Trophoblast cell (in vitro differentiated cells and primary cell): Measurements from ENCODE around the gene PTPRN2.

ENCODE experiments used
- DNase-seq, 2 donors: peaks; one replicate each; pipeline ENCODE4 v3.0.0-alpha.2; 2016
- H2AFZ ChIP-seq: 2 replicates; pipeline ENCODE4 v1.6.1; 2013; ENCODE audit warnings: low read length, moderate library complexity, mild to moderate bottlenecking; ENCODE audit not compliant: insufficient read depth, poor library complexity
- H2AK5ac ChIP-seq: 2 replicates; pipeline ENCODE4 v1.6.1; 2013; ENCODE audit warnings: mild to moderate bottlenecking, low read length
- H2BK120ac ChIP-seq: 2 replicates; pipeline ENCODE4 v1.6.1; 2013; ENCODE audit warnings: low read length, mild to moderate bottlenecking, moderate library complexity; ENCODE audit not compliant: insufficient read depth, poor library complexity
- H2BK12ac ChIP-seq: 2 replicates; pipeline ENCODE4 v1.6.1; 2013; ENCODE audit warnings: mild to moderate bottlenecking, low read length, moderate library complexity
- H2BK5ac ChIP-seq: 2 replicates; pipeline ENCODE4 v1.6.1; 2013; ENCODE audit warnings: low read length, low read depth, moderate library complexity, mild to moderate bottlenecking; ENCODE audit not compliant: poor library complexity
- H3K14ac ChIP-seq: 2 replicates; pipeline ENCODE4 v1.6.1; 2013; ENCODE audit warnings: mild to moderate bottlenecking, low read length
- H3K18ac ChIP-seq: 2 replicates; pipeline ENCODE4 v1.6.1; 2013; ENCODE audit warnings: mild to moderate bottlenecking, low read length
- H3K23ac ChIP-seq: 2 replicates; pipeline ENCODE4 v1.6.1; 2013; ENCODE audit warnings: low read length
- H3K27ac ChIP-seq: 2 replicates; pipeline ENCODE4 v1.5.1; 2013; ENCODE audit warnings: low read depth, mild to moderate bottlenecking, inconsistent platforms, low read length, moderate library complexity
- H3K27me3 ChIP-seq: 2 replicates; pipeline ENCODE4 v1.6.1; 2013; ENCODE audit warnings: inconsistent platforms, mild to moderate bottlenecking, low read length, moderate library complexity; ENCODE audit not compliant: insufficient read depth
- H3K36me3 ChIP-seq, 2 experiments: 1 replicate in 1 of 2; 2 replicates in 1 of 2; pipeline ENCODE4 v1.6.1; 2013; ENCODE audit warnings: low read length in 2 of 2, mild to moderate bottlenecking in 2 of 2, moderate library complexity in 1 of 2; ENCODE audit not compliant: insufficient read depth in 2 of 2, control insufficient read depth in 1 of 2
- H3K4ac ChIP-seq: 2 replicates; pipeline ENCODE4 v1.6.1; 2013; ENCODE audit warnings: low read depth, mild to moderate bottlenecking, low read length, moderate library complexity
- H3K4me1 ChIP-seq, 2 experiments: 1 replicate in 1 of 2; 2 replicates in 1 of 2; pipeline ENCODE4 v1.6.1; 2013; ENCODE audit warnings: low read length in 2 of 2, mild to moderate bottlenecking in 2 of 2, moderate library complexity in 1 of 2; ENCODE audit not compliant: insufficient read depth in 2 of 2, control insufficient read depth in 1 of 2
- H3K4me2 ChIP-seq: 2 replicates; pipeline ENCODE4 v1.6.1; 2013; ENCODE audit warnings: inconsistent platforms, mild to moderate bottlenecking, low read length, moderate library complexity
- H3K4me3 ChIP-seq: 2 replicates; pipeline ENCODE4 v1.5.1; 2013; ENCODE audit warnings: mild to moderate bottlenecking, low read depth, low read length, inconsistent platforms
- H3K79me1 ChIP-seq: one replicate; pipeline ENCODE4 v1.6.1; 2013; ENCODE audit warnings: low read length
- H3K79me2 ChIP-seq: 2 replicates; pipeline ENCODE4 v1.6.1; 2013; ENCODE audit warnings: low read length, mild to moderate bottlenecking; ENCODE audit not compliant: control insufficient read depth, insufficient read depth, poor library complexity
- H3K9ac ChIP-seq: 2 replicates; pipeline ENCODE4 v1.6.1; 2013; ENCODE audit warnings: mild to moderate bottlenecking, low read length
- H3K9me3 ChIP-seq: 2 replicates; pipeline ENCODE4 v1.6.1; 2013; ENCODE audit warnings: low read depth, mild to moderate bottlenecking, control low read depth, inconsistent platforms, low read length; ENCODE audit not compliant: insufficient read depth
- H4K12ac ChIP-seq: 2 replicates; pipeline ENCODE4 v1.6.1; 2013; ENCODE audit warnings: low read depth, mild to moderate bottlenecking, low read length, moderate library complexity
- H4K8ac ChIP-seq: 2 replicates; pipeline ENCODE4 v1.6.1; 2013; ENCODE audit warnings: low read depth, mild to moderate bottlenecking, low read length, moderate library complexity
- H4K91ac ChIP-seq: one replicate; pipeline ENCODE4 v1.6.1; 2013; ENCODE audit warnings: low read depth, mild to moderate bottlenecking, low read length, moderate library complexity
- WGBS: extraction: QIAGEN DNeasy Blood & Tissue Kit; methylation state at CpG from one replicate; pipeline ENCODE4 v1.1.7; 2013; ENCODE audit warnings: missing lambda C conversion rate; ENCODE audit not compliant: insufficient read length, insufficient coverage; ENCODE audit errors: extremely low coverage; 5-methylcytosine and 5-hydroxymethylcytosine counted together

The PTPRN2 gene

GRCh38 chr7:157860406-157860805 lies 727.2 kb downstream of the PTPRN2 start:
- Histone ChIP-seq H4K8ac (no peak overlapping the region), H3K27me3 (no peaks in the 10 kb centered on the region), H3K79me2 (no peaks in the 10 kb centered on the region), H2AK5ac (no peak overlapping the region), H4K12ac (no peak overlapping the region), H3K9me3 (peaks cover 3% of the 10 kb centered on the region), H4K91ac (no peak overlapping the region), H2AFZ (no peak overlapping the region), H3K36me3 (no peaks in the 10 kb centered on the region), H3K14ac (no peak overlapping the region), H3K4me2 (no peak overlapping the region), H2BK12ac (no peak overlapping the region), H3K4ac (no peak overlapping the region), H3K79me1 (no peaks in the 10 kb centered on the region), H3K4me1 (no peaks in the 10 kb centered on the region), H2BK120ac (no peak overlapping the region), H3K4me3 (no peak overlapping the region), H2BK5ac (no peak overlapping the region), H3K9ac (no peak overlapping the region), H3K23ac (no peak overlapping the region), H3K27ac (no peak overlapping the region), H3K18ac (no peak overlapping the region)
- WGBS = no CpG with 5 or more reads among the region's 11 CpGs
- DNase-seq = no peak

GRCh38 chr7:157859915-157860314 lies 727.7 kb downstream of the PTPRN2 start:
- H2BK5ac ChIP-seq = no peak overlapping the region
- H2BK12ac ChIP-seq = no peak overlapping the region
- H3K18ac ChIP-seq = no peak overlapping the region
- H3K9ac ChIP-seq = no peak overlapping the region
- no peak overlapping the region for H4K91ac ChIP-seq
- H3K27me3 ChIP-seq = no peaks in the 10 kb centered on the region
- no peaks in the 10 kb centered on the region for H3K79me2 ChIP-seq
- no peak for DNase-seq
- H3K23ac ChIP-seq = no peak overlapping the region
- no peak overlapping the region for H3K27ac ChIP-seq
- no peak overlapping the region for H3K4ac ChIP-seq
- H2AFZ ChIP-seq = no peak overlapping the region
- no peak overlapping the region for H3K4me2 ChIP-seq
- H2BK120ac ChIP-seq = no peak overlapping the region
- H2AK5ac ChIP-seq = no peak overlapping the region
- no peak overlapping the region for H3K14ac ChIP-seq
- H3K4me3 ChIP-seq = no peak overlapping the region
- no peaks in the 10 kb centered on the region for H3K4me1 ChIP-seq
- H4K12ac ChIP-seq = no peak overlapping the region
- H3K9me3 ChIP-seq = peaks cover 1% of the 10 kb centered on the region
- no CpG with 5 or more reads among the region's 6 CpGs for WGBS
- H4K8ac ChIP-seq = no peak overlapping the region
- H3K36me3 ChIP-seq = no peaks in the 10 kb centered on the region
- H3K79me1 ChIP-seq = no peaks in the 10 kb centered on the region

GRCh38 chr7:157857578-157858075 lies 730.0 kb downstream of the PTPRN2 start:
- no CpG with 5 or more reads among the region's 21 CpGs for WGBS

GRCh38 chr7:157856873-157857577 lies 730.6 kb downstream of the PTPRN2 start:
- no peaks in the 10 kb centered on the region for H3K79me1 ChIP-seq
- H2AK5ac ChIP-seq = no peak overlapping the region

More at GRCh38 chr7:157857578-157858075, 730.0 kb downstream of the PTPRN2 start:
- H4K12ac ChIP-seq = no peak overlapping the region
- no peaks in the 10 kb centered on the region for H3K79me2 ChIP-seq
- H3K18ac ChIP-seq = no peak overlapping the region
- no peaks in the 10 kb centered on the region for H3K4me1 ChIP-seq
- DNase-seq = no peak
- no peak overlapping the region for H2AFZ ChIP-seq
- no peak overlapping the region for H3K23ac ChIP-seq
- H2AK5ac ChIP-seq = no peak overlapping the region
- no peaks in the 10 kb centered on the region for H3K27me3 ChIP-seq
- H3K4ac ChIP-seq = no peak overlapping the region
- no peak overlapping the region for H4K91ac ChIP-seq
- no peaks in the 10 kb centered on the region for H3K79me1 ChIP-seq
- H3K27ac ChIP-seq = no peak overlapping the region
- H3K4me2 ChIP-seq = no peak overlapping the region
- no peak overlapping the region for H2BK5ac ChIP-seq
- H3K9ac ChIP-seq = peak overlapping the region; percentile 75
- H3K4me3 ChIP-seq = no peak overlapping the region
- H2BK120ac ChIP-seq = no peak overlapping the region
- H3K9me3 ChIP-seq = peaks cover 3% of the 10 kb centered on the region
- H4K8ac ChIP-seq = no peak overlapping the region
- H3K36me3 ChIP-seq = no peaks in the 10 kb centered on the region
- no peak overlapping the region for H2BK12ac ChIP-seq
- no peak overlapping the region for H3K14ac ChIP-seq

More at GRCh38 chr7:157856873-157857577, 730.6 kb downstream of the PTPRN2 start:
- no peak overlapping the region for H3K9ac ChIP-seq
- H2BK12ac ChIP-seq = no peak overlapping the region
- H3K4ac ChIP-seq = no peak overlapping the region
- H3K4me1 ChIP-seq = no peaks in the 10 kb centered on the region
- H3K4me2 ChIP-seq = no peak overlapping the region
- WGBS = no CpG with 5 or more reads among the region's 22 CpGs
- no peaks in the 10 kb centered on the region for H3K36me3 ChIP-seq
- no peak overlapping the region for H4K91ac ChIP-seq
- no peak overlapping the region for H3K18ac ChIP-seq
- no peak overlapping the region for H3K4me3 ChIP-seq
- no peaks in the 10 kb centered on the region for H3K79me2 ChIP-seq
- no peaks in the 10 kb centered on the region for H3K27me3 ChIP-seq
- H2AFZ ChIP-seq = no peak overlapping the region
- H4K12ac ChIP-seq = no peak overlapping the region
- no peak overlapping the region for H3K27ac ChIP-seq
- no peak for DNase-seq
- no peak overlapping the region for H2BK5ac ChIP-seq
- H3K14ac ChIP-seq = no peak overlapping the region
- no peak overlapping the region for H2BK120ac ChIP-seq
- no peak overlapping the region for H3K23ac ChIP-seq
- no peak overlapping the region for H4K8ac ChIP-seq
- H3K9me3 ChIP-seq = peaks cover 3% of the 10 kb centered on the region
